NCI-H526 treated with DMSO at 0.1 percent for 48 hours (cell line): ENCODE data around the gene ALK.
A peak's percentile ranks its signal among the peaks of the same experiment; 100 is the strongest.

Experiments
- DNase-seq: peaks from one replicate; lab custom pipeline; 2025; lab: John Stamatoyannopoulos, UW

Gene ALK

DNA sequence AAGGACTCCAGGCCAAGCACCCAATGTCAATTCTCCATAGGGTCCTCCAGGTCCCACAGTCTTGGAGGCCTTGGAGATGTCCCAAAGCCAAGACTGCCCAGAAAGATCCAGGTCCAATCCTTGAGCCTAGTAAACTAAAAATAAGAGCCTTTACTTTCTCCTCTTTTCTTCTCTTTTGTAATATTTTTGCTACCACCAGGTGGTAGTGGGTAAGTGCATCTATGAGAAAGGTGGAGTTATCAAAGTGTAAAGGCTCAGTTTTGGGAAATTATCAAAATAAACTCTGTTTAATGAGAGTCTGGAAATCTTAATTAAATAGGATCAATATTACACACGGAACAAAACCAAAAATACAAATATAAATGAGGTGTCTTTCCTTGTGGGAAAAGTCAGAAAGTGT lies 276.4 kb downstream of the ALK start:
- DNase-seq: no peak

DNA sequence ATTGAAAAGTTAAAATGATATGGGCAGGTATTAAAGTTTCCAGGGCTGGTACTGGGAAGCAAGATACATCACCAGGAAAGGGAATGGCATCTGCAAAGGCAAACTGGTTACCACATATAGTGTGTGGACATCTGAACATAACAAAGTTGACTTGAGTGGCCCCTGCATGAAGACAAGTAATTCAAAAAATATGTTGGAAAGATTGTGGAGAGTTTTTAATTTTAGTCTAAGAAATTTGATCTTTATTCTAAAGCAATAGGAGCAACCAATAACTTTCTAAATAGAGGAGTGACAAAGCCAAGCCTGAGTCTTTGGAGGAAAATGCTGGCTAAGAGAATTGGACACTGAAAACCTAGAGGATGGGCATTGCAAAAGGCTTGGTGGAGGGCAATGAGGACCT lies 278.2 kb downstream of the ALK start:
- no peak for DNase-seq

GRCh38 chr2:29640360-29640759 lies 281.0 kb downstream of the ALK start:
- DNase-seq: no peak

DNA sequence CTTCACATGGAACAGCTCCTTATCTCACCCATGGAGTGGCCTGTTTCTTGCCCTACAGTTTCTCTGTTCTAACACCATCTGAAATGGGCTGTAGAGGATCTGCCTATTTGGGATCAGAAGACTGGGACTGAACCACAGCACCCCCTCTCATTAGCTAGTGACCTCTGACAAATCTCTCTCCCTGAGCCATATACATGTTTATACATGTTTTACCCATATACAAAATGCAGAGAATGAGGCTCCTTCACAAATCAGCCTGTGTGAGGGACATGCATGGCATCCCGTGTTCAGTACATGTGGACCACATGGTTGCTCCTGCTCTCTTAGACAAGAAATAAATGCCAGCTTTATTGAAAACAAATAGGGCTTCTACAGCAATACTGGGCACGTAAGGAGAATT lies 282.7 kb downstream of the ALK start:
- no peak for DNase-seq

DNA sequence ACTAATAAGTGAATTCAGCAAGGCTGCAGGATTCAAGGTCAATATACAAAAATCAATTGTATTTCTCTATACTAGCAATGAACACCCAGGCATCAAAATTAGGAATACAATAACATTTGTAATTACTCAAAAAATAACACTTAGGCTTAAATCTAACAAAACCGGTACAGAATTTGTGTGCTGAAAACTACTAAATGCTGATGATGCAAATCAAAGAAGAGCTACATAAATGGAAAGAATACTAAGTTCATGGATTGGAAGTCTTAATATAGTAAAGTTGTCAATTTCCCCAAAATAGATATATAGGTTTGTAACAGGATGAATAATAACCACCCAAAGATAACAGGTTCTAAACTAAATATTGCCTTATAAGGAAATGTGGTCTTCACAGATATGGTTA lies 286.5 kb downstream of the ALK start:
- DNase-seq: no peak

GRCh38 chr2:29632018-29632417 lies 289.4 kb downstream of the ALK start:
- no peak for DNase-seq

GRCh38 chr2:29629495-29629894 lies 291.9 kb downstream of the ALK start:
- no peak for DNase-seq

GRCh38 chr2:29628862-29629261 lies 292.5 kb downstream of the ALK start:
- no peak for DNase-seq

DNA sequence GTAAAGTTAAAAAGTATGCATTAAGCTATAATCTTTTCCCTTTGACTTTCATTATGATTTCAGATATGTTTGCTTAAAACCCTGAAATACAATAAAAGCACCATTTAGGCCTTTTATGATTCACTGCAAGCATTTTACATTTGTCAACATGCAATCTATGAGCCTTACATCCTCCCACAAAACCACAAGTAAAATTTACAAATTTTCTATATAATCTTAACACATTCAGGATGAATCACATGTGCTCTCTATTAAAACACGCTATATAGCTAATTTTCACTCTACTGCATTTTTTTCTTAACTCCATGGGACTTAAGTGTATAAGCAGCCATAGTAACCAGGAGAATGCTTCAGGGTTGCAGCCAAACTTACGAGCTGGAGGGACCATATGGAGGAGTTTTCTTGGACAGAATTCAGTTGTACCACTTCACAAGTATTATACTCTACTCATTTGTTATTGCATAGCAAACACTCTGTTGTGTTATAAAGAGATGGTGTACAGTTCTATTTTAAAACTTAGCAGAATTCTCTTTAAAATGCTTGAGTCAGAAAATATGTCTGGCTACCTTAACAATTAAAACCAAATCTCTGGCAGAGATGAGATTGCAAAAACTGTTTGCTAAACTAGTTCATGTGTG lies 293.2 kb downstream of the ALK start:
- no peak for DNase-seq

- no peak for DNase-seq
Observed at GRCh38 chr2:29627279-29627711, 294.1 kb downstream of the ALK start.

- DNase-seq: peak; percentile 4
Observed at GRCh38 chr2:29620890-29621289, 300.5 kb downstream of the ALK start.

DNA sequence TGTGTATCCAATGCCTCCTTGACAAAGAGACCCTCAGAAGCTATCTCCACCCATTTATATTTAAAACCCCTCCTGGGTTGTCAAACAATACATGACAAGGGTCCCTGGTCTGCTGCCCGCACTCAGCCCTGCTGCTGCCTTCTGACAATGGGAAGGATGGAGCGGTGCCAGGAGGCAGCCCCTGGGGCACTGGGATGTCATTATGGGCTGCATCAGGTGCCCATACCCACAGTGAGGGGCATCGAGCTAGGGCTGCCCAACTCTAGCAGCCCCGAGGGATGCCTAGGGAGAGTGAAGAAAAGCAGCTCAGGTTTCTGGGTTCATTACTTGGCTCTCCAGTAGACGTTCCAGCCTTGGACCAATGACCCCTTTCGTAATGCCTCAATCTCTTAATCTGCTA lies 301.7 kb downstream of the ALK start:
- DNase-seq: no peak

DNA sequence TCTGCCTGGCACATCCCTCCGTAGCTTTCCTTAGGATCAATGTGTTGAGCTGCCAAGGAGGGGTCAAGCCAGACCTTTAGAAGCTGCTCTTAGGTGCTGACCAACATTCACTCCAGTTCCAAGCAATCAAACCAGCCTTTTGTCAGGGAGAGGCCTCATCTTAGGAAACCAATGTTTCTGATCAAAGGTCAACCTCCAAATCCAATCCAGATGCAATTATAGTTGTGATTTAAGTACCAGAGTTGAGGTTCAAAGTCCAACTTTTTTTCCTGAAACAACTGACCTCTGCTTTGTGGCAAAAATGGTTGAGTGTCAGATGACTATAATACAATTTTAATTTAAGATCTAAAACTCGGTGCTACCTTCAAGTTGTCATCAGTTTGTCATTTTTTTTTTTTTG lies 303.4 kb downstream of the ALK start:
- no peak for DNase-seq

DNA sequence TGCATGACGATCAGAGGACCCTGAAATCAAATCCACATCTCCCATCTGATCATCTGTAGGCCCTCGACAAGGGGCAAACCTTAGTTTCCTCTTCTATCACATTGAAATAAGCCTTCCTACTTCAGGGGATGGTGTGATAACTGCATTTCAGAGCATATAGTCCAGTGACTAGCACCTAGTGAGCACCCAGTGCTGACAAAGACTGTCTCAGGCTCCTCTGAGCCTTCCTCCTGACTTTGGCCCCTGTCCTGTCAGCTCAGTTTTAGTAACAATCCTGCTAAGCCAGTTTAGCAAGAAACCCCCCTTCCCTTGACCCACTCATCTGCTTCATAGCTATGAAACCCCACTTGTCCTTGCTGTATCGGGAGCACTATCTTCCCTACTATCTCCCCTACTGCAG lies 304.0 kb downstream of the ALK start:
- DNase-seq: no peak

- no peak for DNase-seq
Observed at GRCh38 chr2:29616569-29616968, 304.8 kb downstream of the ALK start.

DNA sequence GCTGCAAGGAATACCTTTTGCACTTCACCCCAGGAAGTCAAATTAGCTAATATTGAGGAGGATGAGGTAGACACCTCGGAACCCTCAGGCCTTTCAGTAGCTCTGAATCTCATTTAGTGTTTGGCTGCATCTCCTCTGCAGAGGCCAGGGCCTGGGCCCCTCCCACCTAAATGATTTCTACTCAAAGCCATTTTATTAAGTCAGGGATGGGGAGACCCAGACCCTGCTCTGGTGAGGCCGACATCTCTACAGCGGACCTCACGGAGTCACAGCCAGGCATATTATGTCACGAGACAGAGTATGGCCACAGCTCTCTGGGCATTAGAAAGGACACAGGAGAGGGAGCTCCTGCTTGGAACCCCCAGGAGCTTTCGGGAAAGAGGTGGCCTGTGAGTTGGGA lies 305.5 kb downstream of the ALK start:
- no peak for DNase-seq

DNA sequence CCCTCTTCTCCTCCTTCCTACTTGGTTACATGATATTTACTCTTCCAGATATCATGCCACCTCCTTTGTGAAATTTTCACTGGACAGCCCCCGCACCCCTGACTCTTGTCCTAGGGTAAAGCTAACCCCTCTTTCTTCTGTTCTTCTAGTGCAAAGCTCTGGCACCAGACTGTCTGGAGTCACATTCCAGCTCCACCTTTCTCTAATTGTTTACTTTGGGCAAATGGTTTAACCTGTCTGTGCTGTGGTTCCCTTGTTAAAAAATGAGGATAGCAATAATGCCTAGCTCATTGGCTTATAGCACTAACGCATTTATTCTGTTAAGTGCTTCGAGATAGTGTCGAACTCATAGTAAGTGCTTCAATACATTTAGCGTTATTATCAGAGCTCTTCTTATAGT lies 306.2 kb downstream of the ALK start:
- no peak for DNase-seq

DNA sequence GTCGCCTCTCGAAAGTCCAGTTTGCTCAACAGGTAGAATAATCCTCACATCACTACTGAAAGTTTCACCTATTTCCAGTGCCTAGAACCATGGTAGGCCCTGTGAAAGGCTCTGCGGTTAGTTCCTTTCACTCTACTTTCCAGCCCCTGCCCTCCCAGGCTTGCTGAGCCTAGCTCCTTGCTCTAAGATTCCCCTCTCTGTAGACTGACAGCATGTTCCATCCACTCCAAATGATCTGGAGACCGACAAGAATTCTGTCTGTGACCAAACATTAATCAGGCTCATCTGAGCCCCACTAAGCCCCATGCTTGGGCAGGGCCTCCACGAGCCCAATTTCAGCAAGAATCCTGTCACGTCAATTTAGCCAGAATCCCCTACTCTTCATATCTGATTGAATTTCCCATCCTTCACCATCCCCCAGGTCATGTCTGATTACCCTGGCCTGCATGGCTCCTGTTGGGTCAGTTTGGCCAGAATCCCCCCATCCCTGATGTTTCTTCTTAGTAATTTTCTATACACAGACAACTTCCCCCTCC lies 307.0 kb downstream of the ALK start:
- DNase-seq: no peak

GRCh38 chr2:29613792-29614266 lies 307.6 kb downstream of the ALK start:
- DNase-seq: no peak

GRCh38 chr2:29613067-29613466 lies 308.3 kb downstream of the ALK start:
- no peak for DNase-seq

GRCh38 chr2:29612568-29612967 lies 308.8 kb downstream of the ALK start:
- DNase-seq: no peak

DNA sequence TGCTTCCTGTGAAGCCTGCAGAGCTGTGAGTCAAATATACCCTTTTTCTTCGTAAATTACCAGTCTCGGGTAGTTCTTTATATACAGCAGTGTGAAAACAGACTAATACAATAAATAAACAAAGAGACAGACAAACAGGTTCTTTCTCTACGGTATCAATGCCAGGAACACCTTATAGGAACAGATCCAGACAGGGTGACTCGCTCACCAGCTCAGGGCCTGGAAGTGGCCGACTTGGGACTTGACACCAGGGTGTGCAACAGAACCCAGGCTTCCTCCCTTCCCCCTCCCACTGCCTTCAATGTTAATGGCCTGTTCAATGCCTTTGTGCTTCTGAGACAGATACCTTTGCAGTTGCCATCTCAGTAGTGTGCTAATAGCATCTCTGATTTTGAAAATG lies 309.5 kb downstream of the ALK start:
- DNase-seq: no peak

DNA sequence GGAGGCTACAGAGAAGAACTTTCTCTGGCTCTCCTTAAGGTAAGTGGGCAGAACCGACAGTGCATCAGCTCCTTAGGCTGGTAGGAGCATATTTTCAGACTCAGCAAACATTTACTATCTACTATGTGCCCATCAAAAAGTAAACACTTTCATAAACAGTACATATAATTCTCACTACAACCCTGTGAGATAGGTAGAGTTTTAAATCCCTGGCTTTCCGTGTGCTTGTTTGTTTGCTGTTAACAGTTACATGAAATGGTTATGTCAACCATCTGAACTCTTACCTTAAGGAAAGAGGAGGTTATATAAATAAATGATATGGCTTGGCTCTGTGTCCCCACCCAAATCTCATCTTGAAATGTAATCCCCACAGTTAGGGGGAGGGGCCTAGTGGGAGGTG lies 310.1 kb downstream of the ALK start:
- DNase-seq: no peak

DNA sequence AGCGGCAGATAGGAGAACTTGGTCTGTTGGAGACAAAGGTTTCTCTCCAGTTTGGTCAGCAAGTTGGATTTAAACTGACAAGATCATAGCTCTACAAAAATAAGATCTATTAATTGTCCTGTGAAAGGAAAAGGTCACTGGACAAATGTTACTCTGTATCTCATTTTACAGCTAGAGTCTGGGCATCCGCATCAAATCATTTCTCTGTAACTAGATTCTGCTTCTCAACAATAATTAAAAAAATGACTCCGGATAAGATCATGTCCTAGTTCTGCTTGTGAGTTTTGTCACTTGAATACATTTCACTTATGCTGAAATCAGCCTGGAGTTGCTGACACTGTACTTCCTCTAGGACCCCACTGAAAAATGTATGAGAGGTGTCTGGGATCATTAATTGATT lies 310.8 kb downstream of the ALK start:
- no peak for DNase-seq
